ENCODE measurements around the gene SPOCK3.

DNA sequence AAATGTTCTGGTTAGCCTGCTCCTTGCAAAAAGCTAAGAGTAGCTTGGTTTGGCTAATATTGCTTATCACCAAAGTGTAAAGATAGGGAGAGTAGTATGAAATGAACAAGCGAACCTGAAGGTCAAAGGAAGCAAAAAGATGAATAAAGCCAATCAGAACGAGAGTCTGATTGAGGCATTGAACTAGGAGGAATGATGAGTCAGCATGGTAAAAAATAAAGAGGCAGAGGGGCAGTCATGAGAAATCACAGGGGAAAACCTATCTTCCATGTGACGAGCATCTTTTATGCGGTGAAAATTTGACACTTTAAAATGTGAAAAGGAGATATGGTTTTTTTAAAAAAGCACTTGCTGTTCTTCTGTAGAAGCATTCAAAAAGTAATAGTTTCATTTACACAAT is 533.7 kb downstream of the SPOCK3 start:
- TF ChIP-seq, protein P1, sequence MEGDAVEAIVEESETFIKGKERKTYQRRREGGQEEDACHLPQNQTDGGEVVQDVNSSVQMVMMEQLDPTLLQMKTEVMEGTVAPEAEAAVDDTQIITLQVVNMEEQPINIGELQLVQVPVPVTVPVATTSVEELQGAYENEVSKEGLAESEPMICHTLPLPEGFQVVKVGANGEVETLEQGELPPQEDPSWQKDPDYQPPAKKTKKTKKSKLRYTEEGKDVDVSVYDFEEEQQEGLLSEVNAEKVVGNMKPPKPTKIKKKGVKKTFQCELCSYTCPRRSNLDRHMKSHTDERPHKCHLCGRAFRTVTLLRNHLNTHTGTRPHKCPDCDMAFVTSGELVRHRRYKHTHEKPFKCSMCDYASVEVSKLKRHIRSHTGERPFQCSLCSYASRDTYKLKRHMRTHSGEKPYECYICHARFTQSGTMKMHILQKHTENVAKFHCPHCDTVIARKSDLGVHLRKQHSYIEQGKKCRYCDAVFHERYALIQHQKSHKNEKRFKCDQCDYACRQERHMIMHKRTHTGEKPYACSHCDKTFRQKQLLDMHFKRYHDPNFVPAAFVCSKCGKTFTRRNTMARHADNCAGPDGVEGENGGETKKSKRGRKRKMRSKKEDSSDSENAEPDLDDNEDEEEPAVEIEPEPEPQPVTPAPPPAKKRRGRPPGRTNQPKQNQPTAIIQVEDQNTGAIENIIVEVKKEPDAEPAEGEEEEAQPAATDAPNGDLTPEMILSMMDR (conservative IDR thresholded peaks at IDR 0.05; ENCODE audit: low read length) = no peak
- no peak for TF ChIP-seq EZH2phosphoT487 (IDR thresholded peaks at IDR 0.05; ENCODE audit: borderline replicate concordance, low read depth, low read length)
